CD14-positive monocyte (primary cell): ENCODE results near the gene NAPG. TPM values are rescaled to one million over a fixed set of nuclear protein-coding genes. Genes with fewer than 3 reads are reported as not detected.
"Not testable (repeated sequence)": the region's sequence is repeated elsewhere in the genome, so short reads cannot be mapped to it uniquely, and the experiment has no call there.

Source experiments
- DNase-seq, 3 donors: peaks; one replicate each; pipeline ENCODE4 v3.0.0-alpha.2; 2011 to 2022
- H2AFZ ChIP-seq: 2 replicates; pipeline ENCODE4 v1.6.0; 2012; ENCODE audit warnings: mild to moderate bottlenecking, low read depth, low read length, inconsistent platforms; ENCODE audit not compliant: insufficient read depth, poor library complexity, severe bottlenecking
- H3K27ac ChIP-seq, 2 donors: 1 replicate in 1 of 2; 2 replicates in 1 of 2; pipeline ENCODE4 v1.5.1; 2012 to 2013; ENCODE audit warnings: low read length in 2 of 2, control low read depth in 1 of 2, inconsistent platforms in 1 of 2, low read depth in 1 of 2, mild to moderate bottlenecking in 1 of 2
- H3K27me3 ChIP-seq, 2 donors: one replicate each; pipeline versions ENCODE4 v1.6.0 to v1.6.1; 2011 to 2013; ENCODE audit warnings: low read length in 2 of 2; ENCODE audit not compliant: control insufficient read depth in 2 of 2, insufficient read depth in 2 of 2
- H3K36me3 ChIP-seq, 2 donors: replicated peaks in 1 of 2; 1 replicate in 1 of 2; 2 replicates in 1 of 2; pipeline versions ENCODE4 v1.5.1 to v1.6.1; 2012 to 2013; ENCODE audit warnings: low read length in 2 of 2, control low read depth in 1 of 2, inconsistent platforms in 1 of 2, mild to moderate bottlenecking in 1 of 2; ENCODE audit not compliant: insufficient read depth in 2 of 2, control insufficient read depth in 1 of 2
- H3K4me1 ChIP-seq, 2 donors: 1 replicate in 1 of 2; 2 replicates in 1 of 2; pipeline versions ENCODE4 v1.5.1 to v1.6.1; 2012 to 2013; ENCODE audit warnings: low read length in 2 of 2, control low read depth in 1 of 2, inconsistent platforms in 1 of 2, mild to moderate bottlenecking in 1 of 2, moderate library complexity in 1 of 2; ENCODE audit not compliant: insufficient read depth in 2 of 2, control insufficient read depth in 1 of 2
- H3K4me2 ChIP-seq: replicated peaks from 2 replicates; pipeline ENCODE3; 2012; ENCODE audit warnings: low read length, moderate library complexity, mild to moderate bottlenecking; ENCODE audit not compliant: poor library complexity, severe bottlenecking; ENCODE audit errors: extremely low read depth
- H3K4me3 ChIP-seq, 3 experiments: fragments of 200-600 bp in 1 of 3; sonication (generic) in 1 of 3; replicated peaks in 1 of 3; 1 replicate in 2 of 3; 2 replicates in 1 of 3; pipeline ENCODE4 v1.5.1; 2011 to 2013; ENCODE audit warnings: low read length in 3 of 3, mild to moderate bottlenecking in 3 of 3, control low read depth in 2 of 3, low read depth in 2 of 3, inconsistent platforms in 1 of 3, moderate library complexity in 1 of 3
- H3K79me2 ChIP-seq: 2 replicates; pipeline ENCODE4 v1.6.0; 2012; ENCODE audit warnings: mild to moderate bottlenecking, control low read depth, inconsistent platforms, low read length, moderate library complexity; ENCODE audit not compliant: insufficient read depth
- H3K9ac ChIP-seq: 2 replicates; pipeline ENCODE4 v1.6.0; 2017; ENCODE audit warnings: low read length, mild to moderate bottlenecking; ENCODE audit not compliant: insufficient read depth, poor library complexity, severe bottlenecking
- H3K9me3 ChIP-seq, 2 donors: replicated peaks in 1 of 2; 1 replicate in 1 of 2; 2 replicates in 1 of 2; pipeline versions ENCODE4 v1.5.1 to v1.6.1; 2012 to 2013; ENCODE audit warnings: low read length in 2 of 2, control low read depth in 1 of 2; ENCODE audit not compliant: control insufficient read depth in 1 of 2, insufficient read depth in 1 of 2
- H4K20me1 ChIP-seq: 2 replicates; pipeline ENCODE4 v1.6.0; 2012; ENCODE audit warnings: mild to moderate bottlenecking, low read length, control low read depth, moderate library complexity; ENCODE audit not compliant: insufficient read depth
- H3K27ac Mint-ChIP-seq, 7 donors: one replicate each; pipeline ENCODE4 v1.8.0; 2020; ENCODE audit warnings: mild to moderate bottlenecking in 7 of 7, mixed read lengths in 7 of 7, moderate library complexity in 6 of 7, inconsistent platforms in 2 of 7
- H3K27me3 Mint-ChIP-seq, 3 donors: one replicate each; pipeline ENCODE4 v1.8.0; 2021 to 2022; ENCODE audit warnings: low read depth in 3 of 3, mild to moderate bottlenecking in 3 of 3, mixed read lengths in 3 of 3, moderate library complexity in 3 of 3, inconsistent platforms in 1 of 3
- H3K36me3 Mint-ChIP-seq, 2 donors: one replicate each; pipeline ENCODE4 v1.8.0; 2020; ENCODE audit warnings: mixed read lengths in 2 of 2, inconsistent platforms in 1 of 2, mild to moderate bottlenecking in 1 of 2
- H3K4me1 Mint-ChIP-seq: one replicate; pipeline ENCODE4 v1.8.0; 2020; ENCODE audit warnings: mild to moderate bottlenecking, mixed read lengths
- H3K4me3 Mint-ChIP-seq, 2 donors: one replicate each; pipeline ENCODE4 v1.8.0; 2020; ENCODE audit warnings: mild to moderate bottlenecking in 2 of 2, mixed read lengths in 2 of 2, moderate library complexity in 1 of 2
- H3K9me3 Mint-ChIP-seq, 7 donors: one replicate each; pipeline ENCODE4 v1.8.0; 2020 to 2022; ENCODE audit warnings: mixed read lengths in 7 of 7, mild to moderate bottlenecking in 6 of 7, moderate library complexity in 6 of 7, inconsistent platforms in 2 of 7
- WGBS: methylation state at CpG from one replicate; pipeline ENCODE4 v1.1.5; 2013; ENCODE audit warnings: missing lambda C conversion rate; ENCODE audit not compliant: insufficient coverage; 5-methylcytosine and 5-hydroxymethylcytosine counted together
- intact Hi-C, 2 donors: fragments of 100-400 bp; cut with micrococcal nuclease; formaldehyde crosslinking; loops; one replicate each; pipeline versions ENCODE4 v1.15.0 to v1.15.1; 2023
- polyA plus RNA-seq, 3 donors: library from polyadenylated mRNA; depleted of rRNA in 1 of 3; unstranded in 2 of 3; stranded (reverse) in 1 of 3; fragments of 300-500 nt in 2 of 3; fragments of >200 nt in 1 of 3; fragmentation: Illumina TruSeq in 2 of 3; gene quantifications; 1 replicate in 2 of 3; 2 replicates in 1 of 3; pipeline ENCODE4 v1.2.3, GENCODE V29; 2012 to 2021

Gene NAPG
- polyA plus RNA-seq, 3 donors = 14.8 to 17.5 (median 15.9) TPM

DNA sequence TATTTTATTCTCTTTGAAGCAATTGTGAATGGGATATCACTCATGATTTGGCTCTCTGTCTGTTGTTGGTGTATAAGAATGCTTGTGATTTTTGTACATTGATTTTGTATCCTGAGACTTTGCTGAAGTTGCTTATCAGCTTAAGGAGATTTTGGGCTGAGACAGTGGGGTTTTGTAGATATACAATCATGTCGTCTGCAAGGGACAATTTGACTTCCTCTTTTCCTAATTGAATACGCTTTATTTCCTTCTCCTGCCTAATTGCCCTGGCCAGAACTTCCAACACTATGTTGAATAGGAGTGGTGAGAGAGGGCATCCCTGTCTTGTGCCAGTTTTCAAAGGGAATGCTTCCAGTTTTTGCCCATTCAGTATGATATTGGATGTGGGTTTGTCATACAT, 48.6 kb downstream of the NAPG start:
- H3K4me1 ChIP-seq, H2AFZ ChIP-seq, H3K36me3 ChIP-seq, H3K4me1 Mint-ChIP-seq, intact Hi-C loops, H3K9me3 ChIP-seq, H3K9ac ChIP-seq, H3K9me3 Mint-ChIP-seq, H3K36me3 Mint-ChIP-seq, H3K27ac Mint-ChIP-seq, DNase-seq, H3K27ac ChIP-seq, H3K4me2 ChIP-seq, H3K27me3 Mint-ChIP-seq, H3K79me2 ChIP-seq, H3K4me3 ChIP-seq, H4K20me1 ChIP-seq, H3K27me3 ChIP-seq, H3K4me3 Mint-ChIP-seq: not testable (repeated sequence)
- WGBS = no CpG with 5 or more reads among the region's 2 CpGs

GRCh38 chr18:10577842-10578572, 52.2 kb downstream of the NAPG start:
- H3K27ac ChIP-seq, H3K9ac ChIP-seq, intact Hi-C loops, H3K4me1 ChIP-seq, H3K27me3 Mint-ChIP-seq, DNase-seq, H3K27ac Mint-ChIP-seq, H4K20me1 ChIP-seq, H3K4me3 ChIP-seq, H2AFZ ChIP-seq, H3K4me2 ChIP-seq, H3K4me3 Mint-ChIP-seq, H3K4me1 Mint-ChIP-seq, H3K36me3 ChIP-seq, H3K27me3 ChIP-seq, H3K36me3 Mint-ChIP-seq, H3K79me2 ChIP-seq: not testable (repeated sequence)
- peaks cover 0 to 13% of the 10 kb centered on the region in 2 donors for H3K9me3 ChIP-seq
- 95% methylated on average over 17 of the region's 25 CpGs for WGBS
- H3K9me3 Mint-ChIP-seq = peaks cover 6 to 24% (median 12%) of the 10 kb centered on the region in 7 donors

DNA sequence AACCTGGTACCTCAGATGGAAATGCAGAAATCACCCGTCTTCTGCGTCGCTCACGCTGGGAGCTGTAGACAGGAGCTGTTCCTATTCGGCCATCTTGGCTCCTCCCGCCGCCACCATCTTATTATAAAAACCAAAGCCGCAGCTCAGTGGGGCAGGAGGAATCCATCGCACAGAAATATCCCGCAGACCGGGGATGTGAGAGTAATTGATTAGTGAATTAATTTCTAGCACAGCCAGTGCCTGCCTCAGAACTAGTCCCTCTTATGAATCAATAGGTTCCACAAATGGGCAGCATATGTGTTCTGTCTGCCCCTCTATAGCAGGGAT, 52.7 kb downstream of the NAPG start:
- H3K4me2 ChIP-seq, H3K9ac ChIP-seq, H3K27ac Mint-ChIP-seq, H3K36me3 Mint-ChIP-seq, H4K20me1 ChIP-seq, H3K4me1 Mint-ChIP-seq, DNase-seq, H3K79me2 ChIP-seq, H3K27me3 Mint-ChIP-seq, H3K36me3 ChIP-seq, H3K4me3 Mint-ChIP-seq, intact Hi-C loops, H3K4me3 ChIP-seq, H2AFZ ChIP-seq, H3K4me1 ChIP-seq, H3K27ac ChIP-seq, H3K27me3 ChIP-seq: not testable (repeated sequence)
- peaks cover 6 to 24% (median 12%) of the 10 kb centered on the region in 7 donors for H3K9me3 Mint-ChIP-seq
- 100% methylated on average over 4 of the region's 11 CpGs for WGBS
- H3K9me3 ChIP-seq = peaks cover 0 to 13% of the 10 kb centered on the region in 2 donors
